Neural progenitor cell (in vitro differentiated cells): ENCODE data around the gene S100A16.

Experiments used
- CTCF ChIP-seq: fragments of 200-600 bp; sonication (generic); IDR thresholded peaks from 2 replicates; pipeline ENCODE4 v1.5.1; 2017; ENCODE audit warnings: antibody characterized with exemption, mild to moderate bottlenecking
- EZH2phosphoT487 ChIP-seq: fragments of 200-600 bp; sonication (generic); IDR thresholded peaks from 2 replicates; pipeline ENCODE4 v1.6.1; 2017; ENCODE audit warnings: antibody characterized with exemption

- TF ChIP-seq CTCF (no peak), EZH2phosphoT487 (no peak)
Observed at GRCh38 chr1:153608089-153608682, 4.8 kb downstream of the S100A16 start.
